GM18868 (cell line): ENCODE measurements around the gene RBP2.
"Not testable (repeated sequence)": the region's sequence is repeated elsewhere in the genome, so short reads cannot be mapped to it uniquely, and the experiment has no call there.

Experiments
- ATAC-seq: cut with Tn5 transposase; IDR thresholded peaks from one replicate; pipeline ENCODE4 v1.9.1; 2021; ENCODE audit warnings: mild to moderate bottlenecking, moderate library complexity; ENCODE audit not compliant: unreplicated experiment

RBP2 gene

GRCh38 chr3:139444446-139444845 is 31.9 kb downstream of the RBP2 start:
- no peak for ATAC-seq

DNA sequence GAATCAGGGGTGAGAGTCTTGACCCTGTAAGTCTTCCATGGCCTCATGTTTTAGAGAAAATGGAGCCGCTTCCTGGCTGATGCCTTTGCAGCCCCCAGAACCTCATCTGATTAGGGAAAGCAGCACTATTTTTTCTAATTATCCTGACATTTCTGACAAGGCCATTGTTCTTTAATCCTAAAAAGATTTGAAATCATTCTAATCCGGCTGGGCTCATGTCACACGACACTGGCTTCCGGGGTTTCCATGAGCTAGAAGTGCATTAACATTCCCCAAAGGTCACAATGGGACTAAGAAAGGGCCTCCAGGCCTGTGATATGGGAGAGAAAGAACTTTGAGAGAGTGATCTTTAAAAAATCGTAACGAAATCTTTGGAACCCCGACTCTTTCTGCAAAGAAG is 33.1 kb downstream of the RBP2 start:
- ATAC-seq: no peak

DNA sequence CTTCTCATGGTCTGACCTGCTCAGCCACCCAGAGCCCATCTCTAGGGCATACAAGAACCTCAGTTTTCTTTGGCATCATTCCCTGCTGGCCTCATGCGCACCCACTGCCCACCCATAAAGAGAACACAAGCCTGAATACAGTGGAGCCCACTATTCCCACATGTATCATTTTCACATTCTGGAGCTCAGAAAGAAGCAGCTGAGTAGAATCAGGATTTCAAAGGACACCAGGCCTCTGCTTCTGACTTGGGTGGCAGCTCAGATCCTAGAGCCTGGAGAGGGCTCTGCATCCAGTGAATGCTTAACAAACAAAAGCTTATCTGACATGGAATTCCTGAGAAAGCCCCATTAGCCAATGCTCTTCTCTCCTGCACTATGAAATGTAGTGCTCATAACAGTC is 34.7 kb downstream of the RBP2 start:
- ATAC-seq: no peak

DNA sequence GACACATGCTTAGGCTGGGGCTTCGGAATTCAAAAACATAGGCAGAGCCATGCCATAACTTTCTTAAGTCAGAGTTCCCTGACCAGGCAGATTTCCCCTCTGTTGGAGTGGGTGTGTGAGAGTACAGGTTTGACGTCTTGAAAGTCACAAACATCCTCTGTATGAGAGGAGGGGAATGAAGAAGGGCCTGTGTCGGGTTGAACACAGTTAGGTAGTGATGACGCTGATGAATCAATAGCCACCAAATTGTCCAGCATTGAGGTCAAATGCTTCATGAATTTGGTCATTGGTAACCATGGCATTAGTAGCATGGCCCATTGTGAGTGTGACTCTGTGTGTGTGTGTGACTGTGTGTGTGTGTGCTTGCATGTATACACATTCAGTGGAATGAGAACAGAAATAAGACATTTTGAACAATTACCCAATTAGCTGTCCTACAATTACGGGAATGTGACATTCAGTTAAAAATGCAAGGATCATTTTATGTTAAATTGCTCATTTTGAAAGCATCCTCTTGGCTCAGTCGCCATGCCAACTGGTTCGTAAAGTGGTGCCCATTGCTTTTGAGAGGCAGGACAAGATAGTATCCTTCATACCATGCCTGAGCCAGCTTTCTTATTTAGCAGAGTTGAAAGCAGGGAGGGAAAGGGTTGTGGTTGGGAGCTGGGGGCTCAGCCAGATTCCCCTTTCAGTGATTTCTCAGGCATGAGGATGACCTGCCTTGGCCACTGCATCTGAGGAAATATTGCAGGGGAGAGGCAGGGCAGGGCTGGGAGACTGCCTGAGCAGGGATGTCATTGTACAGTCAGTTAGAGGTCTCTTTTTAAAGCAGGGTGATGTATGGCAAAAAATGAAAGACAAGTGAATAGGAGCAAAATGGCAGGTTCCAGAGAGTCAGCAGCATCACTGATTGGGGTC is 35.4 kb downstream of the RBP2 start:
- no peak for ATAC-seq

DNA sequence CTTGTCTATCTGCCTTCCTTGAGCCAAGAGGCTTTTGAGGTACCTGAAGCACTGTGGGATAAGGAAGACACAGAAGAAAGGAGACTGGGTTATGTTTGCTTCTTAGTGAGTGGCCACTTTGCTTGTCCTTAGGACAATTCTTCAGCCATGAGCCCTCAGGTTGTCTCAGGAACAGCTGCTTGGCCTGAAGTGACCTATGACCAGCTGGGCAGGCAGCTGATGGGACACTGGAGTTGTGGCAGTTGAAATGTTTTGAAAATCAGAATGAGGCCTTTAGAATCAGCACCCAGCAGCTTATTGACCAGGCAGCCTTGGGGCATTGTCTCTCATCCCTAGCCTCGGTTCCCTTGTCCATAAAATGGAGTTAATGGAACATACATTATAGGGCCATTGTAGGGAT is 37.0 kb downstream of the RBP2 start:
- no peak for ATAC-seq

GRCh38 chr3:139434764-139435307 is 41.5 kb downstream of the RBP2 start:
- no peak for ATAC-seq

DNA sequence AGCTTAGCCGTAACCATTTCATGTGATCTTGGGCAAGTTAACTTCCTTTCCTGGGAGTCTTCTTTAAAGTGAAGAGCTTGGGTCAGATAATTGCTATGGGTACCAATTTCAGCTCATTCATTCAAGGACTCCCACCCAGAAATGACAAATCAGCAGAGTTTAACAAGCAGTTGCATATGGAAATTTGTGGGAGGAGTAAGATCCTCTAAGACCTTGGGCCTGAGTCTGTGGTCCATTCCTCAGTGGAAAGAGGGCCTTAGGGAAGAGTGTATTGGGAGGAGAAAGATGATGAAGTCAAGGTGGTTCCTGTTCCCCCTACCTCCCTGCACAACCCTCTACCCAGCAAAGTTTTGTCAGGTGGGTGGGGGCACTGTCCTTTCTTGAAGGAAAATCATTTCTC is 42.1 kb downstream of the RBP2 start:
- ATAC-seq: no peak

DNA sequence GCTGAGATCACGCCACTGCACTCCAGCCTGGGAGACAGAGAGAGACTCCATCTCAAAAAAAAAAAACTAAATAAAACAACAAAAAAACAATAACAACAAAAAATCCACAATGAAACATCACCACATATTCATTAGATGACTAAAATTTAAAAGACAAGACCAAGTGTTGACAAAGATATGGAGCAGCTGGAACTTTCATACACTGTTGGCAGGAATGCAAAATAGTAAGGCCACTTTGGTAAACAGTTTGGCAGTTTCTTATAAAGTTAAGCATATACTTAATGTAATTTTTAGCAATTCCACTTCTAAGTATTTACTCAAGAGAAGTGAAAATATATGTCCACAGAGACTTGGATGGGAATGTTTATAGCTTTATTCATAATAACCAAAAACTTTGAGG is 43.2 kb downstream of the RBP2 start:
- no peak for ATAC-seq

- ATAC-seq: no peak
Observed at GRCh38 chr3:139430493-139430892, 45.8 kb downstream of the RBP2 start.

DNA sequence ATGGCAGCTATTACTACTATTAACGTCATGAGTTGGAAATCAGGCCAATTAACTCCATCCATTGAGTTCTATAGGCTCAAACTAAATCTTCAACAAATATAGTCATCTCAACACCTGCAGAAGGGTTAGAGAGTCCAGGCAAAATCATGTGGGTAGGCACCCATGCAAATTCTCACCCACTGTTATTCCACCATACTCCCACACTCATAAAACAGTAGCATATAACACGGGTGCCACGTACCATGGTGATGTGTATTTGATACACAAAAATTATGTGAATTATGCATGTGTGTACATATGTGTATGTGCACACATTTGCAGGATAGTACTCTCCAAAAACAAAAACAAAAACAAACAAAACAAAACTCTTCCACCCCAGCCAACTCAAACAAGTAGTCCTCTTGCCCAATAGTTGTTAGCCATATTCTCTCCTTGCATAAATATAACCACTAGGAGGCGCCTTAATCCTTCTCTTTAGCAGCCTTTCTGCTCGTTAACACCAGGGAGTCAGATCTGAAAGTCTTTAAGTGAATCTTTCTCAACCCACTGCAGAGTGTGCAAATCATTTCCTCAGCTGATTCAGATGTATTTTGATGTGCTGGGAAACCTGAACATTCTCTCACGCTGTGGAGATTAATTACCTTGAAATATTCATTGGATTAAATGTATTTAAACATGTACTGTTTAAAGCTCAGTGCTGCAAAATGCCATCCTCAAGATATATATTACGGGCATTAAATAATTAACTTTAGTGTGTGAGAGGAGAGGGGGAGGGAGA is 48.8 kb downstream of the RBP2 start:
- peak; percentile 90 for ATAC-seq

DNA sequence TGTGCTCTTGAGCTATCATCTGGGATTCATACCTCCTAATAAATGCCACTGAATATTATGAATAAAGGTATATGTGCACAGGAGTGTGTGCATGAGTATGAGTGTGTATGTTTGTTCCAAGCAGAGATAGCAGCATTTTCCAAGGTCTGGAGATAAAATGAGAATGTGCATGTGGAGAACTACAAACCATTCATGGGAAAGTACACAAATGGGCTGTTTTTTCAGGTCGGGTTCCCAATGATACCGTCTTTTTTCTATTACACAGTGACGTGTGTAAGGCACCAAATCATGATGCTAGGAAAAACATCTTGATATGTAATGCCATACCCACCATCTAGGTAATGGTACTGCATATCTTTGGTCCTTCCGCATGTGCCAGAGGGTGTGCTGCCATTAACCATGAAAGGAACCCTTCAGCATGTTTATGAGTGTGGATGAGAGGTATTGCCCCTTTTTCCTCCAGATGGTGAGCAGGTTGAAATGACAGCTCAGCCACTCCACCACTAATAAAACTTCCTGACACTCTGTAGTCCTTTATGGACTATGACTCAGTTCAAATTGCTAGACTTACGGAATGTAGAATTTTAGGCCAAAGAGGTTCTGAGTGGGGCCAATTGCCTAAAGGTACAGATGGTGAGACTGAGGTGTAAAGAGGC is 50.4 kb downstream of the RBP2 start:
- no peak for ATAC-seq

GRCh38 chr3:139423232-139423631 is 53.1 kb downstream of the RBP2 start:
- no peak for ATAC-seq

GRCh38 chr3:139421460-139421859 is 54.9 kb downstream of the RBP2 start:
- ATAC-seq: no peak

- ATAC-seq: no peak
Observed at GRCh38 chr3:139421040-139421439, 55.3 kb downstream of the RBP2 start.

DNA sequence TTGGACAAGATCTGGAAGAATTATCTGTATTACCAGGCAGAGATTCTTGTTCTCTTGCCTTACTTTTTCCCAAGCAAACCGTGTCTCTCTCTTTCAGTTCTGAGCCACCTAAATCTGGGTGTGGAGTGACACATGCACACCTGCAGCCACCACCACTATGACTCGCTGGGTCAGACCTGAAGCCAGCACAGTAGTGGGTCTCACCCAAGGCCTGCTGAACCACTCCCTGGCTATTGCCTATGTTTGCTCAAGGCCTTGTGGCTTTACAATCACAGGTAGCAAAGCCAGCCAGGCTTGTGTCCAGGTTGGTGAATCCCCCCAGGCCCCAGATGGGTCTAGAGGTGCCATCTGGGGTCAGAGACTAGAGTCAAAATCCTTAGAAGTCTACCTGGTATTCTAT is 58.2 kb downstream of the RBP2 start:
- no peak for ATAC-seq

- ATAC-seq: no peak
Observed at GRCh38 chr3:139416275-139416674, 60.0 kb downstream of the RBP2 start.

DNA sequence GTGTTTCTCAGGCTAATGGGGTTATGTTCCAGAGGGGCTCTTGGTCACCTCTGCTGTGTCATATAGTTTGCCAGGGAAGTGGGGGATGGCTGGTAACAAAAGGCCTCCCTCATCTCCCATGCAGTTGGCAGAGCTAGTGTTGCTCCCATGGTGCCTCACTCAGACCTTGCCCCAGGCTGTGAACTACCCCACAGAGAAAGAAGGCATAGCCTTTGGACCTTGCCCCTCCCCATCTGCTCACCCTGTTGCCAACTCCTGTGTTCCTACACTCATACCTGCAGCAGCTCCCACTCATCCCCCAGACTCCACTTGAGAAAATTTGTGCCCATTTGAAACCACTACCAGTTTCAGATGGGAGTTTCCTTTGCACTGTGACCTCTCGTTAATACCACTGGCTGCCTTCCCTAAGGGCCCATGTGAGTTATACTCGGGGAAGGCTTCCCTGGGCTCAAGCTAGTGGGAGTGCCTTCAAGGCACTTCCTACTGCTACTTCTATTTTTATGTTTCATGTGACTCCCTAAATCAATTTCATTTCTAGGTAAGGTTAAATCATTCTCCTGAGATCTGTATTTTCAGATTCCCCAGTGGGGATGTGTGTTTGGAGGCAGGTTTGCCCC is 61.6 kb downstream of the RBP2 start:
- no peak for ATAC-seq

DNA sequence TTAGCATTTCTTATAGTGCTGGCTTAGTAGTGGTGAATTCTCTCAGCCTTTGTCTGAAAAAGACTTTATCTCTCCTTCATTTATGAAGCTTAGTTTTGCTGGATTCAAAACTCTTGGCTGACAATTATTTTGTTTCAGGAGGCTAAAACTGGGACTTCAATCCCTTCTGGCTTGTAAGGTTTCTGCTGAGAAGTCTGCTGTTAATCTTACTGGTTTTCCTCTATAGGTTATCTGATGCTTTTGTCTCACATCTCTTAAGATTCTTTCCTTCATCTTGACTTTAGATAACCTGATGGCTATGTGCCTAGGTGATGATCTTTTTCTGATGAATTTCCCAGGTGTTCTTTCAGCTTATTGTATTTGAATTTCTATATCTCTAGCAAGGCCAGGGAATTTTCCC is 63.4 kb downstream of the RBP2 start:
- ATAC-seq: not testable (repeated sequence)
